ENCODE data around the gene WNT7B. TPM values are rescaled to one million over a fixed set of nuclear protein-coding genes. Genes with fewer than 3 reads are reported as not detected.

WNT7B gene
- total RNA-seq, 2 experiments from 2014 or later = not detected

- DNase-seq (no peak), ATAC-seq (ENCODE audit: poor library complexity) (peak; percentile 68)
- ChIA-PET CTCF (no interaction called here), POLR2A (no interaction called here)
- peaks cover 4% of the 10 kb centered on the region for H3K9me3 Mint-ChIP-seq
- H3K4me3 Mint-ChIP-seq = no peak overlapping the region
- H3K27ac ChIP-seq (ENCODE audit: low read depth in 1 of 2, low read length in 2 of 2) = no peak overlapping the region
- no peak overlapping the region for H3K4me3 ChIP-seq (ENCODE audit: low read length)
- no peaks in the 10 kb centered on the region for H3K4me1 Mint-ChIP-seq (ENCODE audit: low read depth)
- intact Hi-C loops (cut with DNase I, micrococcal nuclease) = no loop called here
- H3K27ac Mint-ChIP-seq = no peak overlapping the region
- H3K27me3 Mint-ChIP-seq = no peaks in the 10 kb centered on the region
- no peaks in the 10 kb centered on the region for H3K36me3 ChIP-seq (ENCODE audit: insufficient read depth, low read length)
- peaks cover 0 to 24% of the 10 kb centered on the region in 2 experiments for H3K9me3 ChIP-seq (ENCODE audit: control insufficient read depth in 1 of 2, insufficient read depth in 1 of 2, low read length in 2 of 2)
- no peaks in the 10 kb centered on the region for H3K4me1 ChIP-seq (ENCODE audit: insufficient read depth, low read length)
- no peak for TF ChIP-seq CTCF (IDR thresholded peaks at IDR 0.05)
- H3K27me3 ChIP-seq (ENCODE audit: control insufficient read depth in 1 of 2, insufficient read depth in 2 of 2, low read length in 2 of 2) = peaks cover 0 to 4% of the 10 kb centered on the region in 2 experiments
- H3K36me3 Mint-ChIP-seq (ENCODE audit: low read depth) = no peaks in the 10 kb centered on the region
Observed at GRCh38 chr22:45984316-45984916, 7.5 kb upstream of the WNT7B start.

- intact Hi-C loops (cut with DNase I, micrococcal nuclease) = no loop called here
- Histone ChIP-seq H3K9me3 (ENCODE audit: control insufficient read depth in 1 of 2, insufficient read depth in 1 of 2, low read length in 2 of 2) (peaks cover 0 to 24% of the 10 kb centered on the region in 2 experiments), H3K36me3 (ENCODE audit: insufficient read depth, low read length) (no peaks in the 10 kb centered on the region), H3K27ac (ENCODE audit: low read depth in 1 of 2, low read length in 2 of 2) (no peak overlapping the region), H3K4me1 (ENCODE audit: insufficient read depth, low read length) (peaks cover 6% of the 10 kb centered on the region), H3K27me3 (ENCODE audit: control insufficient read depth in 1 of 2, insufficient read depth in 2 of 2, low read length in 2 of 2) (peaks cover 0 to 4% of the 10 kb centered on the region in 2 experiments), H3K4me3 (ENCODE audit: low read length) (no peak overlapping the region)
- ChIA-PET CTCF (no interaction called here), POLR2A (no interaction called here)
- no peak for DNase-seq
- Mint-ChIP-seq H3K36me3 (ENCODE audit: low read depth) (no peaks in the 10 kb centered on the region), H3K27ac (no peak overlapping the region), H3K4me3 (no peak overlapping the region), H3K9me3 (peaks cover 4% of the 10 kb centered on the region), H3K27me3 (no peaks in the 10 kb centered on the region), H3K4me1 (ENCODE audit: low read depth) (no peaks in the 10 kb centered on the region)
- no peak for ATAC-seq (ENCODE audit: poor library complexity)
- TF ChIP-seq CTCF (IDR thresholded peaks at IDR 0.05) = no peak
Observed at GRCh38 chr22:45983797-45984196, 6.8 kb upstream of the WNT7B start.

- intact Hi-C loops (cut with DNase I, micrococcal nuclease) = no loop called here
- peaks cover 0 to 11% of the 10 kb centered on the region in 2 experiments for H3K9me3 ChIP-seq (ENCODE audit: control insufficient read depth in 1 of 2, insufficient read depth in 1 of 2, low read length in 2 of 2)
- Mint-ChIP-seq H3K27me3 (peaks cover 8% of the 10 kb centered on the region), H3K9me3 (peaks cover 4% of the 10 kb centered on the region), H3K4me1 (ENCODE audit: low read depth) (no peaks in the 10 kb centered on the region), H3K36me3 (ENCODE audit: low read depth) (no peaks in the 10 kb centered on the region), H3K4me3 (no peak overlapping the region), H3K27ac (no peak overlapping the region)
- no peak overlapping the region for H3K27ac ChIP-seq (ENCODE audit: low read depth in 1 of 2, low read length in 2 of 2)
- no peak for TF ChIP-seq CTCF (IDR thresholded peaks at IDR 0.05)
- DNase-seq = no peak
- no peak for ATAC-seq (ENCODE audit: poor library complexity)
- H3K27me3 ChIP-seq (ENCODE audit: control insufficient read depth in 1 of 2, insufficient read depth in 2 of 2, low read length in 2 of 2) = peaks cover 17 to 18% of the 10 kb centered on the region in 2 experiments
- ChIA-PET POLR2A (no interaction called here), CTCF (no interaction called here)
- peaks cover 24% of the 10 kb centered on the region for H3K4me1 ChIP-seq (ENCODE audit: insufficient read depth, low read length)
- H3K36me3 ChIP-seq (ENCODE audit: insufficient read depth, low read length) = no peaks in the 10 kb centered on the region
- no peak overlapping the region for H3K4me3 ChIP-seq (ENCODE audit: low read length)
Observed at GRCh38 chr22:45980761-45981160, 3.8 kb upstream of the WNT7B start.

Measured in CD4-positive, alpha-beta T cell (primary cell).